Body of pancreas (tissue), 4 donors: ENCODE data around the gene TPGS2. TPM values are rescaled to one million over a fixed set of nuclear protein-coding genes. Genes with fewer than 3 reads are reported as not detected.

ENCODE experiments used
- ATAC-seq: fragments of 150-250 bp; one replicate; pipeline ENCODE4 v1.9.1; 2016
- DNase-seq, 4 donors: peaks; one replicate each; pipeline ENCODE4 v3.0.0-alpha.2; 2019
- H3K27ac ChIP-seq, 4 donors: fragments of 200-600 bp; sonication (generic); 1 replicate in 3 of 4; 2 replicates in 1 of 4; pipeline versions ENCODE4 v1.5.1 to v1.6.1; 2016 to 2019; ENCODE audit warnings: mild to moderate bottlenecking in 1 of 4, mixed read lengths in 1 of 4, moderate library complexity in 1 of 4
- H3K27me3 ChIP-seq, 2 donors: fragments of 200-600 bp; sonication (generic); one replicate each; pipeline ENCODE4 v1.6.0; 2016; ENCODE audit warnings: mild to moderate bottlenecking in 1 of 2
- H3K36me3 ChIP-seq, 2 donors: fragments of 200-600 bp; sonication (generic); replicated peaks in 1 of 2; 2 replicates each; pipeline ENCODE4 v1.5.1; 2016; ENCODE audit warnings: low read depth in 2 of 2; ENCODE audit not compliant: insufficient read depth in 1 of 2
- H3K4me1 ChIP-seq: fragments of 200-600 bp; sonication (generic); one replicate; pipeline ENCODE4 v1.6.0; 2016
- H3K4me3 ChIP-seq, 2 donors: fragments of 200-600 bp; sonication (generic); 1 replicate in 1 of 2; 2 replicates in 1 of 2; pipeline ENCODE4 v1.5.1; 2016 to 2019
- H3K9me3 ChIP-seq, 3 donors: fragments of 200-600 bp; sonication (generic); 1 replicate in 2 of 3; 2 replicates in 1 of 3; pipeline ENCODE4 v1.5.1; 2016
- POLR2A ChIP-seq, 3 donors: fragments of 450-650 bp; IDR thresholded peaks; one replicate each; pipeline ENCODE4 v1.6.1; 2016; ENCODE audit warnings: antibody characterized with exemption in 3 of 3, mild to moderate bottlenecking in 2 of 3
- WGBS, 2 donors: methylation state at CpG; one replicate each; pipeline ENCODE4 v1.1.5; 2017; 5-methylcytosine and 5-hydroxymethylcytosine counted together
- intact Hi-C: fragments of 100-400 bp; cut with DNase I; formaldehyde crosslinking; loops from one replicate; pipeline ENCODE4 v1.15.1; 2023
- total RNA-seq, 2 donors: library from RNA; depleted of rRNA; stranded (reverse); fragments of >200 nt; gene quantifications; one replicate each; pipeline ENCODE4 v1.1.0, GENCODE V29; 2016
- TF ChIP-seq, protein P1 (sequence below), 7 experiments: fragments of 450-650 bp in 4 of 7; fragments of 200-600 bp in 3 of 7; sonication (generic) in 3 of 7; IDR thresholded peaks; one replicate each; pipeline ENCODE4 v1.5.1; 2016 to 2019; ENCODE audit warnings: antibody characterized with exemption in 7 of 7

The TPGS2 gene
- total RNA-seq, 2 donors from 2014 or later, result 32.2 to 33.9 TPM

GRCh38 chr18:36833120-36833519, 4.3 kb upstream of the TPGS2 start:
- no peak for DNase-seq
- Histone ChIP-seq H3K4me1 (peaks cover 16% of the 10 kb centered on the region), H3K4me3 (no peak overlapping the region), H3K27me3 (no peaks in the 10 kb centered on the region), H3K36me3 (no peaks in the 10 kb centered on the region), H3K9me3 (no peaks in the 10 kb centered on the region), H3K27ac (no peak overlapping the region)
- no peak for ATAC-seq
- 95 to 96% methylated on average over 2 of the region's 2 CpGs for WGBS, 2 donors
- intact Hi-C loops, result no loop called here
- TF ChIP-seq POLR2A (IDR thresholded peaks at IDR 0.05), result no peak
- TF ChIP-seq, protein P1, sequence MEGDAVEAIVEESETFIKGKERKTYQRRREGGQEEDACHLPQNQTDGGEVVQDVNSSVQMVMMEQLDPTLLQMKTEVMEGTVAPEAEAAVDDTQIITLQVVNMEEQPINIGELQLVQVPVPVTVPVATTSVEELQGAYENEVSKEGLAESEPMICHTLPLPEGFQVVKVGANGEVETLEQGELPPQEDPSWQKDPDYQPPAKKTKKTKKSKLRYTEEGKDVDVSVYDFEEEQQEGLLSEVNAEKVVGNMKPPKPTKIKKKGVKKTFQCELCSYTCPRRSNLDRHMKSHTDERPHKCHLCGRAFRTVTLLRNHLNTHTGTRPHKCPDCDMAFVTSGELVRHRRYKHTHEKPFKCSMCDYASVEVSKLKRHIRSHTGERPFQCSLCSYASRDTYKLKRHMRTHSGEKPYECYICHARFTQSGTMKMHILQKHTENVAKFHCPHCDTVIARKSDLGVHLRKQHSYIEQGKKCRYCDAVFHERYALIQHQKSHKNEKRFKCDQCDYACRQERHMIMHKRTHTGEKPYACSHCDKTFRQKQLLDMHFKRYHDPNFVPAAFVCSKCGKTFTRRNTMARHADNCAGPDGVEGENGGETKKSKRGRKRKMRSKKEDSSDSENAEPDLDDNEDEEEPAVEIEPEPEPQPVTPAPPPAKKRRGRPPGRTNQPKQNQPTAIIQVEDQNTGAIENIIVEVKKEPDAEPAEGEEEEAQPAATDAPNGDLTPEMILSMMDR (IDR thresholded peaks at IDR 0.05), result no peak

GRCh38 chr18:36831139-36831538, 2.3 kb upstream of the TPGS2 start:
- TF ChIP-seq, protein P1 (IDR thresholded peaks at IDR 0.05), result no peak
- intact Hi-C loops, result no loop called here
- Histone ChIP-seq H3K36me3 (no peaks in the 10 kb centered on the region), H3K4me3 (no peak overlapping the region), H3K4me1 (peaks cover 27% of the 10 kb centered on the region), H3K27me3 (no peaks in the 10 kb centered on the region), H3K9me3 (no peaks in the 10 kb centered on the region), H3K27ac (no peak overlapping the region)
- WGBS, 2 donors, result 24 to 29% methylated on average over 1 of the region's 1 CpG
- ATAC-seq (no peak), DNase-seq (no peak)

GRCh38 chr18:36830158-36830495, 1.3 kb upstream of the TPGS2 start:
- Histone ChIP-seq H3K27ac (peak overlapping the region in 1 of 4 donors; percentile 89), H3K9me3 (no peaks in the 10 kb centered on the region), H3K4me3 (no peak overlapping the region), H3K4me1 (peaks cover 27% of the 10 kb centered on the region), H3K36me3 (no peaks in the 10 kb centered on the region), H3K27me3 (no peaks in the 10 kb centered on the region)
- intact Hi-C loops, result no loop called here
- ATAC-seq (no peak), DNase-seq (no peak)
- WGBS, 2 donors, result 6 to 18% methylated on average over 1 of the region's 1 CpG
- TF ChIP-seq, protein P1 (IDR thresholded peaks at IDR 0.05), result no peak
- TF ChIP-seq POLR2A (IDR thresholded peaks at IDR 0.05), result no peak

DNA sequence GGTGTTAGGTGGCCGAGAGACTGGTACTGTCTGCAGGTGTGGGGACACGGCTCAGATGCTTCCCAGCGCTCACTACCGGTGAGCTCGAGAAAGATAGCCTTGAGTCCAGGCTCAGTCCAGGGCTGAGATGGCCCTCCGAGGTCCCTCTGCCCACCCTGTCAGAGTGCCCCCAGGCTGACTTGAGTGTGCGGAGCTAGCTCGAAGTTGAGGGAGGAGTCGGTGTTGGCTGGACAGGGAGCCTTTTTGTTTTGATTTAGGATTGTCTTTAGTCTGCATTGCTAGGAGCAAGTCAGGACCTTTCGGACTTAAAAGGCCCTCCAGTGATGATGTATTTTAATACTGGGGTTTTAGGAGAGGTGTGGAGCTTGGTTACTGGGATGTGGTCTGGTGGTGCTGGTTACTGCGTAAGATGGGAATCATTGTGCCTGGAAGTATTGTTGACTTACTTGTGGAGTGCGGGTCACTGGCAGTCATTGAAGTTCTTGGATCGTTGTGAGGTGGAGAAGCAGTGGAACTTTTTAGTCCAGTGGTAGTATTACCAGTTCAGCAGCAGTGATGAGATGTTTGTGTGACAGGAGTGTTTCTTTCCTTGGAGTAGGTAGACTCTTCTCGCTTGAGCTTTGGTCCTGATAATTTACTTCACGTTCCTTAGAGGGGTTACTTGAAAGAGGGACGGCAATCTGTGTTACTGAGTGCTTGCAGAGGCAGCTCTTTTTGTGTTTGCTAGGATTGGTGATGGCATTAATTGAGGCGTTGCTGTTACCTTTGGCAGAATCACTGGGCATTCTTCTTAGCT, 758 bp upstream of the TPGS2 start:
- WGBS, 2 donors, result 9% methylated on average over 11 to 17 of the region's 17 CpGs
- no peaks in the 10 kb centered on the region for H3K27me3 ChIP-seq

GRCh38 chr18:36828157-36828629, 609 bp downstream of the TPGS2 start:
- ATAC-seq, result peak; percentile 51
- H3K27ac ChIP-seq, result peak overlapping the region; percentile 80 to 93 (median 88)
- intact Hi-C loops, result no loop called here
- TF ChIP-seq, protein P1 (IDR thresholded peaks at IDR 0.05), result no peak
- TF ChIP-seq POLR2A (IDR thresholded peaks at IDR 0.05), result peak in 1 of 3 donors; percentile 80
- H3K27me3 ChIP-seq, result no peaks in the 10 kb centered on the region
- H3K9me3 ChIP-seq, result no peaks in the 10 kb centered on the region
- peak overlapping the region; percentile 52 to 96 for H3K4me3 ChIP-seq
- H3K4me1 ChIP-seq, result peaks cover 27% of the 10 kb centered on the region
- peak; percentile 41 to 49 (median 48) for DNase-seq
- no peaks in the 10 kb centered on the region for H3K36me3 ChIP-seq
- 0 to 1% methylated on average over 15 to 18 of the region's 18 CpGs for WGBS, 2 donors

More for the DNA sequence above, 758 bp upstream of the TPGS2 start:
- TF ChIP-seq POLR2A (IDR thresholded peaks at IDR 0.05), result no peak
- H3K4me3 ChIP-seq, result peak overlapping the region; percentile 52 to 96
- H3K27ac ChIP-seq, result peak overlapping the region; percentile 80 to 93 (median 88)
- H3K9me3 ChIP-seq, result no peaks in the 10 kb centered on the region
- peaks cover 27% of the 10 kb centered on the region for H3K4me1 ChIP-seq
- intact Hi-C loops, result no loop called here
- no peaks in the 10 kb centered on the region for H3K36me3 ChIP-seq
- peak; percentile 10 for ATAC-seq
- DNase-seq, result peak in 2 of 4 donors; percentile 10 to 20
